Small intestine (tissue), 7 donors: ENCODE data around the gene RPS6KA2. TPM values are rescaled to one million over a fixed set of nuclear protein-coding genes. Genes with fewer than 3 reads are reported as not detected.
"Not testable (repeated sequence)": the region's sequence is repeated elsewhere in the genome, so short reads cannot be mapped to it uniquely, and the experiment has no call there.

Experiments used
- DNase-seq, 2 donors: peaks; one replicate each; pipeline versions ENCODE4 v3.0.0 to v3.0.0-alpha.2; 2013
- FAIRE-seq: peaks from 2 replicates; lab custom pipeline; 2012; peaks lifted over from hg19 to GRCh38; lab: Jason Lieb, UNC
- H3K27ac ChIP-seq, 3 donors: one replicate each; pipeline ENCODE4 v1.5.1; 2013; ENCODE audit warnings: low read length in 2 of 3, mild to moderate bottlenecking in 2 of 3, control low read depth in 1 of 3, inconsistent platforms in 1 of 3, low read depth in 1 of 3, moderate library complexity in 1 of 3
- H3K27me3 ChIP-seq, 3 donors: one replicate each; pipeline ENCODE4 v1.6.1; 2013; ENCODE audit warnings: low read length in 3 of 3, inconsistent platforms in 1 of 3; ENCODE audit not compliant: control insufficient read depth in 3 of 3, insufficient read depth in 3 of 3
- H3K36me3 ChIP-seq, 3 donors: one replicate each; pipeline ENCODE4 v1.6.1; 2013; ENCODE audit warnings: low read length in 3 of 3, inconsistent platforms in 1 of 3, low read depth in 1 of 3, mild to moderate bottlenecking in 1 of 3, moderate library complexity in 1 of 3; ENCODE audit not compliant: control insufficient read depth in 3 of 3, insufficient read depth in 2 of 3
- H3K4me1 ChIP-seq, 3 donors: one replicate each; pipeline ENCODE4 v1.6.1; 2013; ENCODE audit warnings: low read length in 2 of 3, inconsistent platforms in 1 of 3, low read depth in 1 of 3, mild to moderate bottlenecking in 1 of 3, moderate library complexity in 1 of 3; ENCODE audit not compliant: control insufficient read depth in 3 of 3, insufficient read depth in 2 of 3
- H3K4me3 ChIP-seq, 3 donors: one replicate each; pipeline ENCODE4 v1.5.1; 2013; ENCODE audit warnings: low read length in 3 of 3, control low read depth in 1 of 3, inconsistent platforms in 1 of 3, low read depth in 1 of 3, mild to moderate bottlenecking in 1 of 3, moderate library complexity in 1 of 3
- H3K9me3 ChIP-seq, 2 donors: one replicate each; pipeline ENCODE4 v1.6.1; 2013; ENCODE audit warnings: low read depth in 1 of 2, low read length in 1 of 2; ENCODE audit not compliant: control insufficient read depth in 2 of 2, insufficient read depth in 1 of 2
- WGBS, 3 donors: extraction: QIAGEN DNeasy Blood & Tissue Kit; methylation state at CpG; one replicate each; pipeline ENCODE4 v1.1.7; 2013; 5-methylcytosine and 5-hydroxymethylcytosine counted together
- polyA plus RNA-seq, 4 donors: library from polyadenylated mRNA; stranded (reverse) in 3 of 4; unstranded in 1 of 4; fragments of 200-250 nt in 3 of 4; fragments of 120-200 nt in 1 of 4; gene quantifications; one replicate each; pipeline versions ENCODE4 v1.2.1 to v1.2.3, GENCODE V29; 2013
- donor health status: healthy with polysubstance abuse.
- donor health status: control.
- donor health status: control.
- donor health status: Bipolar disorder and iron deficiency.
- donor health status: healthy.

The RPS6KA2 gene
- polyA plus RNA-seq, 4 donors: 3.1 to 21.9 (median 7.3) TPM

- no peak for FAIRE-seq
- WGBS, 3 donors: 60 to 85% (median 75%) methylated on average over 10 of the region's 10 CpGs
Measured at GRCh38 chr6:166587631-166588413, 39.2 kb downstream of the RPS6KA2 start.

GRCh38 chr6:166586424-166587156 lies 40.5 kb downstream of the RPS6KA2 start, which contains the start of gene RAMACL:
TSS of gene RAMACL (minus strand) at chr6:166586678. CDS start at chr6:166586477, 201 bp downstream.
- H3K4me3 ChIP-seq: no peak within 1 kb of the TSS
- H3K27ac ChIP-seq: no peak within 1 kb of the TSS
- H3K36me3 ChIP-seq: no peaks in the 10 kb centered on the region
- H3K27me3 ChIP-seq: no peaks in the 10 kb centered on the region
- FAIRE-seq (no peak), DNase-seq (peak; percentile 59 to 69)
- 95 to 97% (median 96%) methylated on average over 9 of the region's 9 CpGs for WGBS, 3 donors
- peaks cover 0 to 3% (median 0%) of the 10 kb centered on the region in 3 donors for H3K4me1 ChIP-seq
- no peaks in the 10 kb centered on the region for H3K9me3 ChIP-seq

More at GRCh38 chr6:166587631-166588413, 39.2 kb downstream of the RPS6KA2 start:
- no peaks in the 10 kb centered on the region for H3K27me3 ChIP-seq
- H3K9me3 ChIP-seq: no peaks in the 10 kb centered on the region
- no peaks in the 10 kb centered on the region for H3K36me3 ChIP-seq
- H3K27ac ChIP-seq: no peak overlapping the region
- DNase-seq: no peak
- peaks cover 0 to 3% (median 0%) of the 10 kb centered on the region in 3 donors for H3K4me1 ChIP-seq
- H3K4me3 ChIP-seq: no peak overlapping the region

- DNase-seq: no peak
- Histone ChIP-seq H3K9me3 (no peaks in the 10 kb centered on the region), H3K27me3 (no peaks in the 10 kb centered on the region), H3K27ac (no peak overlapping the region), H3K4me1 (peaks cover 0 to 3% (median 0%) of the 10 kb centered on the region in 3 donors), H3K4me3 (no peak overlapping the region), H3K36me3 (no peaks in the 10 kb centered on the region)
- no peak for FAIRE-seq
- 78 to 86% (median 81%) methylated on average over 12 of the region's 12 CpGs for WGBS, 3 donors
Measured at GRCh38 chr6:166584853-166585429, 42.1 kb downstream of the RPS6KA2 start.

- no peak overlapping the region for H3K27ac ChIP-seq
- 71 to 89% (median 71%) methylated on average over 3 of the region's 3 CpGs for WGBS, 3 donors
- H3K9me3 ChIP-seq: no peaks in the 10 kb centered on the region
- H3K27me3 ChIP-seq: no peaks in the 10 kb centered on the region
- FAIRE-seq: no peak
- H3K4me1 ChIP-seq: peaks cover 0 to 3% (median 0%) of the 10 kb centered on the region in 3 donors
- no peaks in the 10 kb centered on the region for H3K36me3 ChIP-seq
- DNase-seq: no peak
- no peak overlapping the region for H3K4me3 ChIP-seq
Measured at GRCh38 chr6:166584155-166584554, 42.9 kb downstream of the RPS6KA2 start.

- FAIRE-seq: no peak
- no peak for DNase-seq
- Histone ChIP-seq H3K27me3 (no peaks in the 10 kb centered on the region), H3K27ac (no peak overlapping the region), H3K4me3 (no peak overlapping the region), H3K9me3 (no peaks in the 10 kb centered on the region), H3K4me1 (peaks cover 0 to 5% (median 0%) of the 10 kb centered on the region in 3 donors), H3K36me3 (no peaks in the 10 kb centered on the region)
- WGBS, 3 donors: 85 to 88% (median 87%) methylated on average over 15 of the region's 15 CpGs
Measured at GRCh38 chr6:166583230-166583965, 43.7 kb downstream of the RPS6KA2 start.

- Histone ChIP-seq H3K9me3 (no peaks in the 10 kb centered on the region), H3K27ac (no peak overlapping the region), H3K4me3 (no peak overlapping the region), H3K27me3 (no peaks in the 10 kb centered on the region), H3K4me1 (peaks cover 0 to 5% (median 0%) of the 10 kb centered on the region in 3 donors), H3K36me3 (no peaks in the 10 kb centered on the region)
- no peak for DNase-seq
- WGBS, 3 donors: 76 to 92% (median 89%) methylated on average over 6 of the region's 6 CpGs
- no peak for FAIRE-seq
Measured at GRCh38 chr6:166582258-166582657, 44.8 kb downstream of the RPS6KA2 start.

GRCh38 chr6:166581801-166582200 lies 45.2 kb downstream of the RPS6KA2 start:
- 92 to 95% (median 94%) methylated on average over 8 of the region's 8 CpGs for WGBS, 3 donors
- H3K9me3 ChIP-seq, FAIRE-seq, H3K36me3 ChIP-seq, H3K4me3 ChIP-seq, DNase-seq, H3K27ac ChIP-seq, H3K27me3 ChIP-seq, H3K4me1 ChIP-seq: not testable (repeated sequence)

GRCh38 chr6:166581091-166581511 lies 46.0 kb downstream of the RPS6KA2 start:
- H3K9me3 ChIP-seq: no peaks in the 10 kb centered on the region
- no peaks in the 10 kb centered on the region for H3K36me3 ChIP-seq
- H3K4me3 ChIP-seq: no peak overlapping the region
- DNase-seq: no peak
- FAIRE-seq: no peak
- H3K4me1 ChIP-seq: peaks cover 0 to 5% (median 0%) of the 10 kb centered on the region in 3 donors
- WGBS, 3 donors: 88 to 94% (median 92%) methylated on average over 11 of the region's 11 CpGs
- no peak overlapping the region for H3K27ac ChIP-seq
- no peaks in the 10 kb centered on the region for H3K27me3 ChIP-seq
